HCT116 (cell line): Measurements from ENCODE around the gene TPSD1.
"Not testable (repeated sequence)": the region's sequence is repeated elsewhere in the genome, so short reads cannot be mapped to it uniquely, and the experiment has no call there.

Source experiments
- CEBPB ChIP-seq: IDR thresholded peaks from 2 replicates; pipeline ENCODE4 v1.6.1; 2012; ENCODE audit warnings: low read depth
- CTCF ChIP-seq, 3 experiments: fragments of 200-600 bp in 1 of 3; sonication (generic) in 1 of 3; IDR thresholded peaks in 2 of 3; conservative IDR thresholded peaks in 1 of 3; 2 replicates each; pipeline ENCODE4 v1.5.1; 2012 to 2017; ENCODE audit warnings: low read depth in 2 of 3, low read length in 2 of 3, antibody characterized with exemption in 1 of 3, borderline replicate concordance in 1 of 3, control low read depth in 1 of 3, mild to moderate bottlenecking in 1 of 3, mixed read lengths in 1 of 3, mixed run types in 1 of 3, moderate library complexity in 1 of 3; ENCODE audit not compliant: insufficient read depth in 1 of 3
- EZH2 ChIP-seq: fragments of 200-600 bp; sonication (generic); IDR thresholded peaks from 2 replicates; pipeline ENCODE4 v1.6.1; 2017; ENCODE audit warnings: antibody characterized with exemption, mixed run types
- FOSL1 ChIP-seq: IDR thresholded peaks from 2 replicates; pipeline ENCODE4 v1.6.1; 2012; ENCODE audit warnings: low read depth
- JUND ChIP-seq: IDR thresholded peaks from 2 replicates; pipeline ENCODE4 v1.6.1; 2012
- POLR2A ChIP-seq: IDR thresholded peaks from 2 replicates; pipeline ENCODE4 v1.7.0; 2011; ENCODE audit warnings: borderline replicate concordance; ENCODE audit not compliant: insufficient read depth, insufficient read length; ENCODE audit errors: extremely low read depth
- SRF ChIP-seq: IDR thresholded peaks from 2 replicates; pipeline ENCODE4 v1.6.1; 2012; ENCODE audit warnings: low read depth
- TCF7L2 ChIP-seq: IDR thresholded peaks from 2 replicates; pipeline ENCODE4 v1.7.0; 2011; ENCODE audit warnings: borderline replicate concordance, inconsistent platforms; ENCODE audit not compliant: insufficient read depth, insufficient read length; ENCODE audit errors: extremely low read depth
- YY1 ChIP-seq: IDR thresholded peaks from 2 replicates; pipeline ENCODE4 v1.6.1; 2011; ENCODE audit warnings: low read length, low read depth, moderate library complexity, mild to moderate bottlenecking; ENCODE audit not compliant: insufficient replicate concordance; ENCODE audit errors: extremely low read depth
- TF ChIP-seq, protein P1 (sequence below): IDR thresholded peaks from 2 replicates; pipeline ENCODE4 v1.6.1; 2012; ENCODE audit warnings: low read depth

DNA sequence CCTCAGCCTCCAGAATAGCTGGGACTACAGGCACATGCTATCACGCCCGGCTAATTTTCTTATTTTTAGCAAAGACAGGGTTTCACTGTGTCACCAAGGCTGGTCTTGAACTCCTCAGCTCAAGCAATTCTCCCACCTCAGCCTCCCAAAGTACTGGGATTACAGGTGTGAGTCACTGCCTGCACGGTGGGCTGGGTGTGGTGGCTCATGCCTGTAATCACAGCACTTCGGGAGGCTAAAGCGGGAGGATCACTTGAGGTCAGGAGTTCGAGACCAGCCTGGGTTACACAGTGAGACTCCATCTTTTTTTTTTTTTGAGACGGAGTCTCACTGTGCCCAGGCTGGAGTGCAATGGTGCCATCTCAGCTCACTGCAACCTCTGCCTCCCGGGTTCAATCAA lies 36.9 kb downstream of the TPSD1 start:
- TF ChIP-seq FOSL1; TCF7L2; EZH2; CTCF (IDR thresholded peaks at IDR 0.05 in 2 of 3, conservative IDR thresholded peaks at IDR 0.05 in 1 of 3; ENCODE audit: borderline replicate concordance in 1 of 3, insufficient read depth in 1 of 3, low read depth in 2 of 3, low read length in 2 of 3); POLR2A; SRF; CEBPB; JUND; YY1: not testable (repeated sequence)
- TF ChIP-seq, protein P1, sequence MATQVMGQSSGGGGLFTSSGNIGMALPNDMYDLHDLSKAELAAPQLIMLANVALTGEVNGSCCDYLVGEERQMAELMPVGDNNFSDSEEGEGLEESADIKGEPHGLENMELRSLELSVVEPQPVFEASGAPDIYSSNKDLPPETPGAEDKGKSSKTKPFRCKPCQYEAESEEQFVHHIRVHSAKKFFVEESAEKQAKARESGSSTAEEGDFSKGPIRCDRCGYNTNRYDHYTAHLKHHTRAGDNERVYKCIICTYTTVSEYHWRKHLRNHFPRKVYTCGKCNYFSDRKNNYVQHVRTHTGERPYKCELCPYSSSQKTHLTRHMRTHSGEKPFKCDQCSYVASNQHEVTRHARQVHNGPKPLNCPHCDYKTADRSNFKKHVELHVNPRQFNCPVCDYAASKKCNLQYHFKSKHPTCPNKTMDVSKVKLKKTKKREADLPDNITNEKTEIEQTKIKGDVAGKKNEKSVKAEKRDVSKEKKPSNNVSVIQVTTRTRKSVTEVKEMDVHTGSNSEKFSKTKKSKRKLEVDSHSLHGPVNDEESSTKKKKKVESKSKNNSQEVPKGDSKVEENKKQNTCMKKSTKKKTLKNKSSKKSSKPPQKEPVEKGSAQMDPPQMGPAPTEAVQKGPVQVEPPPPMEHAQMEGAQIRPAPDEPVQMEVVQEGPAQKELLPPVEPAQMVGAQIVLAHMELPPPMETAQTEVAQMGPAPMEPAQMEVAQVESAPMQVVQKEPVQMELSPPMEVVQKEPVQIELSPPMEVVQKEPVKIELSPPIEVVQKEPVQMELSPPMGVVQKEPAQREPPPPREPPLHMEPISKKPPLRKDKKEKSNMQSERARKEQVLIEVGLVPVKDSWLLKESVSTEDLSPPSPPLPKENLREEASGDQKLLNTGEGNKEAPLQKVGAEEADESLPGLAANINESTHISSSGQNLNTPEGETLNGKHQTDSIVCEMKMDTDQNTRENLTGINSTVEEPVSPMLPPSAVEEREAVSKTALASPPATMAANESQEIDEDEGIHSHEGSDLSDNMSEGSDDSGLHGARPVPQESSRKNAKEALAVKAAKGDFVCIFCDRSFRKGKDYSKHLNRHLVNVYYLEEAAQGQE, result not testable (repeated sequence)
